HepG2 (cell line): ENCODE measurements around the gene ARHGEF40.
A peak's percentile ranks its signal among the peaks of the same experiment; 100 is the strongest.

Experiments
- ASH2L ChIP-seq: fragments of 300-600, 200-600 bp; sonication (generic); IDR thresholded peaks from 2 replicates; pipeline ENCODE4 v1.7.0; 2017; ENCODE audit warnings: low read depth, mild to moderate bottlenecking, moderate library complexity, mixed read lengths, low read length; ENCODE audit not compliant: insufficient read length
- RBM39 ChIP-seq: fragments of 200-400 bp; formaldehyde crosslinking; IDR thresholded peaks from one replicate; pipeline ENCODE4 v1.6.1; 2018; ENCODE audit warnings: antibody characterized with exemption, mild to moderate bottlenecking, low read depth, low read length; ENCODE audit not compliant: poor library complexity, severe bottlenecking
- SMC3 ChIP-seq: IDR thresholded peaks from 2 replicates; pipeline ENCODE4 v1.6.1; 2011; ENCODE audit warnings: low read length, improper control_type of control experiment
- U2AF1 ChIP-seq: fragments of 200-400 bp; formaldehyde crosslinking; optimal IDR thresholded peaks from 2 replicates; pipeline ENCODE3; 2017; ENCODE audit warnings: mild to moderate bottlenecking, low read depth, low read length
- YY1 ChIP-seq: IDR thresholded peaks from 2 replicates; pipeline ENCODE4 v1.6.1; 2011; ENCODE audit warnings: low read length, low read depth, moderate library complexity, mild to moderate bottlenecking; ENCODE audit not compliant: insufficient read depth, insufficient replicate concordance
- ZNF12 ChIP-seq: sonication (generic); formaldehyde crosslinking; IDR thresholded peaks from 2 replicates; pipeline ENCODE4 v1.5.0; 2020; ENCODE audit warnings: missing genetic modification reagents
- ZNF24 ChIP-seq: fragments of 450-650 bp; IDR thresholded peaks from 2 replicates; pipeline ENCODE4 v1.6.1; 2017; ENCODE audit warnings: antibody characterized with exemption, mild to moderate bottlenecking
- ZNF274 ChIP-seq: sonication (generic); formaldehyde crosslinking; IDR thresholded peaks from 2 replicates; pipeline ENCODE4 v1.5.1; 2020; ENCODE audit warnings: mild to moderate bottlenecking, missing genetic modification reagents
- ZNF350 ChIP-seq: sonication (generic); formaldehyde crosslinking; IDR thresholded peaks from 2 replicates; pipeline ENCODE4 v1.4.0; 2020; ENCODE audit warnings: mild to moderate bottlenecking, low read depth, missing genetic modification reagents, borderline replicate concordance
- ZNF382 ChIP-seq: sonication (generic); formaldehyde crosslinking; IDR thresholded peaks from 2 replicates; pipeline ENCODE4 v1.5.0; 2020; ENCODE audit warnings: missing genetic modification reagents, mild to moderate bottlenecking, borderline replicate concordance
- ZZZ3 ChIP-seq: sonication (generic); formaldehyde crosslinking; IDR thresholded peaks from 2 replicates; pipeline ENCODE4 v1.4.0; 2020; ENCODE audit warnings: missing genetic modification reagents, mild to moderate bottlenecking, borderline replicate concordance
- TF ChIP-seq, protein P1 (sequence below): sonication (generic); formaldehyde crosslinking; IDR thresholded peaks from 2 replicates; pipeline ENCODE4 v1.5.0; 2020; ENCODE audit warnings: mild to moderate bottlenecking, missing genetic modification reagents, moderate library complexity

GRCh38 chr14:21043974-21044618 is 26.0 kb upstream of the ARHGEF40 start:
- TF ChIP-seq ZNF12 = peak; percentile 91
- no peak for TF ChIP-seq RBM39
- peak; percentile 69 for TF ChIP-seq ASH2L
- TF ChIP-seq, protein P1, sequence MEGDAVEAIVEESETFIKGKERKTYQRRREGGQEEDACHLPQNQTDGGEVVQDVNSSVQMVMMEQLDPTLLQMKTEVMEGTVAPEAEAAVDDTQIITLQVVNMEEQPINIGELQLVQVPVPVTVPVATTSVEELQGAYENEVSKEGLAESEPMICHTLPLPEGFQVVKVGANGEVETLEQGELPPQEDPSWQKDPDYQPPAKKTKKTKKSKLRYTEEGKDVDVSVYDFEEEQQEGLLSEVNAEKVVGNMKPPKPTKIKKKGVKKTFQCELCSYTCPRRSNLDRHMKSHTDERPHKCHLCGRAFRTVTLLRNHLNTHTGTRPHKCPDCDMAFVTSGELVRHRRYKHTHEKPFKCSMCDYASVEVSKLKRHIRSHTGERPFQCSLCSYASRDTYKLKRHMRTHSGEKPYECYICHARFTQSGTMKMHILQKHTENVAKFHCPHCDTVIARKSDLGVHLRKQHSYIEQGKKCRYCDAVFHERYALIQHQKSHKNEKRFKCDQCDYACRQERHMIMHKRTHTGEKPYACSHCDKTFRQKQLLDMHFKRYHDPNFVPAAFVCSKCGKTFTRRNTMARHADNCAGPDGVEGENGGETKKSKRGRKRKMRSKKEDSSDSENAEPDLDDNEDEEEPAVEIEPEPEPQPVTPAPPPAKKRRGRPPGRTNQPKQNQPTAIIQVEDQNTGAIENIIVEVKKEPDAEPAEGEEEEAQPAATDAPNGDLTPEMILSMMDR (CRISPR knock-in tag) = no peak
- peak; percentile 14; the same call in 1 of the 2 replicates for TF ChIP-seq ZNF350
- no peak for TF ChIP-seq ZZZ3 (CRISPR knock-in tag)
- no peak for TF ChIP-seq ZNF382 (CRISPR knock-in tag)
- no peak for TF ChIP-seq YY1
- no peak for TF ChIP-seq ZNF274
- peak; percentile 57; the same call in 1 of the 2 replicates for TF ChIP-seq SMC3
- TF ChIP-seq U2AF1 = no peak
- TF ChIP-seq ZNF24 = peak; percentile 62; the same call in 1 of the 2 replicates
